GM18502 (cell line): ENCODE results near the gene ASCL2.
"Not testable (repeated sequence)": the region's sequence is repeated elsewhere in the genome, so short reads cannot be mapped to it uniquely, and the experiment has no call there.

ENCODE experiments used
- ATAC-seq: cut with Tn5 transposase; IDR thresholded peaks from one replicate; pipeline ENCODE4 v1.9.1; 2021; ENCODE audit warnings: mild to moderate bottlenecking; ENCODE audit not compliant: unreplicated experiment, poor library complexity

ASCL2 gene

GRCh38 chr11:2240834-2241233 lies 29.6 kb downstream of the ASCL2 start:
- ATAC-seq, result no peak

GRCh38 chr11:2237457-2238238 lies 32.7 kb downstream of the ASCL2 start:
- no peak for ATAC-seq

- not testable (repeated sequence) for ATAC-seq
Observed at GRCh38 chr11:2236381-2237134, 33.8 kb downstream of the ASCL2 start.

GRCh38 chr11:2235588-2236326 lies 34.6 kb downstream of the ASCL2 start:
- no peak for ATAC-seq

GRCh38 chr11:2234963-2235362 lies 35.4 kb downstream of the ASCL2 start:
- ATAC-seq, result no peak

- ATAC-seq, result no peak
Observed at GRCh38 chr11:2233693-2234455, 36.5 kb downstream of the ASCL2 start.

GRCh38 chr11:2229713-2230297 lies 40.6 kb downstream of the ASCL2 start:
- ATAC-seq, result no peak

GRCh38 chr11:2224254-2224653 lies 46.1 kb downstream of the ASCL2 start:
- no peak for ATAC-seq

- no peak for ATAC-seq
Observed at GRCh38 chr11:2223153-2223794, 47.1 kb downstream of the ASCL2 start.

- no peak for ATAC-seq
Observed at GRCh38 chr11:2222451-2222850, 47.9 kb downstream of the ASCL2 start.

- no peak for ATAC-seq
Observed at GRCh38 chr11:2221591-2221990, 48.8 kb downstream of the ASCL2 start.

GRCh38 chr11:2221024-2221423 lies 49.4 kb downstream of the ASCL2 start:
- ATAC-seq, result no peak

GRCh38 chr11:2220173-2220771 lies 50.1 kb downstream of the ASCL2 start:
- no peak for ATAC-seq

GRCh38 chr11:2219318-2220017 lies 50.9 kb downstream of the ASCL2 start:
- no peak for ATAC-seq
